Tibial nerve (tissue), 3 donors: ENCODE measurements around the gene SPOCK1.
A peak's percentile ranks its signal among the peaks of the same experiment; 100 is the strongest.

ENCODE experiments used
- CTCF ChIP-seq, 5 experiments: fragments of 200-600 bp in 3 of 5; fragments of 450-650 bp in 2 of 5; sonication (generic) in 3 of 5; IDR thresholded peaks; one replicate each; pipeline ENCODE4 v1.5.1; 2016 to 2019; ENCODE audit warnings: antibody characterized with exemption in 5 of 5, mild to moderate bottlenecking in 3 of 5, moderate library complexity in 2 of 5
- POLR2A ChIP-seq, 2 donors: fragments of 450-650 bp; IDR thresholded peaks; one replicate each; pipeline ENCODE4 v1.6.1; 2017; ENCODE audit warnings: antibody characterized with exemption in 2 of 2, mild to moderate bottlenecking in 2 of 2, moderate library complexity in 2 of 2

DNA sequence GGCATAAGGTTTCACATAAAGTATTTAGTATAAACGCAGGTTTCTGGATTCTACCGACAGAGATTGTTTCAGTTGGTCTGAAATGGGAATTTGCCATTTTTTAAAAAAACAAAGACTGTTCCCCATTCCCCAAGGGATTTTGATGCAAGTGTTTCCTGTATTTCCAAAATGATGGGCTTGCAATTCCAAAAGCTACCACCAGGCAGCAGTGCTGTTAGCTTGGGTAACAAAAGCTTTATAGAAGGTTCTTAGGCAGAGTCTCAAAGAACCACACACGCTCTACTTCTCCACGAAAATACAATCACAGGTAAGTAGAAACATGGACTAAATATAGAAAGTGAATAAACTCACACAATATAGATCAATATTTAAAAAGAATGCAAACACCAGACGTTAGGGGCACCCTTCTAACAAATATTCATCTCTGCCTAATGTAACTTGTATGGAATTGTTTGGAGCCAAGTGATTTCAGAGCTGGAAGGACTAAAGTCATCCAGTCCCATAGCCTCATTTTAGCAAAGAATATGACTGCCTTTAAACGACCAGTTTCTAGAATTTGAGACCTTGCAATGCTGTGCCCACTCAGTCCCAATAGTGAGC, 154.3 kb downstream of the SPOCK1 start:
- TF ChIP-seq CTCF (IDR thresholded peaks at IDR 0.05) (peak; percentile 21 to 36 (median 31)), POLR2A (IDR thresholded peaks at IDR 0.05) (no peak)
